Activated CD8-positive, alpha-beta memory T cell treated with anti-CD3 and anti-CD28 coated beads for 36 hours (primary cell): ENCODE measurements around the gene RAB9B. TPM values are rescaled to one million over a fixed set of nuclear protein-coding genes. Genes with fewer than 3 reads are reported as not detected.

Experiments
- CTCF ChIA-PET: fragments of 350-600 bp; sonication (Branson Sonifier 250); formaldehyde crosslinking; loops from one replicate; lab custom pipeline; 2021; ENCODE audit warnings: antibody characterized with exemption; lab: Charles Lee
- POLR2A ChIA-PET: fragments of 350-600 bp; sonication (Branson Sonifier 250); formaldehyde crosslinking; loops from one replicate; lab custom pipeline; 2021; ENCODE audit warnings: antibody characterized with exemption; lab: Charles Lee
- total RNA-seq, 2 experiments: library from RNA; stranded (reverse); gene quantifications; one replicate each; pipeline ENCODE4 v1.2.3, GENCODE V29; 2021

The RAB9B gene
- total RNA-seq, 2 experiments from 2014 or later = 0.40 to 0.51 TPM

GRCh38 chrX:103780336-103781061, 51.6 kb downstream of the RAB9B start:
- ChIA-PET POLR2A (interaction anchor here (0.6 kb wide), 1 partner anchor 10 kb away, joined by 4 read pairs; no protein-coding TSS in a partner anchor), CTCF (no interaction called here)

GRCh38 chrX:103779141-103779789, 52.8 kb downstream of the RAB9B start:
- CTCF ChIA-PET = no interaction called here
- POLR2A ChIA-PET = interaction anchor here (0.6 kb wide), 1 partner anchor 142 kb away, joined by 3 read pairs; no protein-coding TSS in a partner anchor

GRCh38 chrX:103776546-103776945, 55.5 kb downstream of the RAB9B start, which contains the start of gene PLP1:
TSS of gene PLP1 (plus strand) at chrX:103776840. CDS start at chrX:103776996, 156 bp downstream.
- CTCF ChIA-PET = interaction anchor here (0.6 kb wide), 1 partner anchor 76 kb away, joined by 5 read pairs; no protein-coding TSS in a partner anchor
- POLR2A ChIA-PET = no interaction called here

GRCh38 chrX:103774070-103774642, 57.9 kb downstream of the RAB9B start:
- CTCF ChIA-PET = interaction anchor here (1.2 kb wide), 1 partner anchor 284 kb away, joined by 3 read pairs; no protein-coding TSS in a partner anchor
- POLR2A ChIA-PET = no interaction called here

GRCh38 chrX:103773445-103773844, 58.6 kb downstream of the RAB9B start:
- POLR2A ChIA-PET = no interaction called here
- CTCF ChIA-PET = interaction anchor here (1.2 kb wide), 1 partner anchor 284 kb away, joined by 3 read pairs; no protein-coding TSS in a partner anchor

Other genes starting within 250 kb of the RAB9B start
- 10 to 100 TPM; 12.9 to 13.0 TPM for gene TCEAL4, start 246.7 kb downstream of the RAB9B start, total RNA-seq
- gene TCEAL3, start 224.3 kb downstream of the RAB9B start, total RNA-seq = 1 to 10 TPM; 4.0 to 4.5 TPM
- gene TCEAL1, start 203.3 kb downstream of the RAB9B start, total RNA-seq = 1 to 10 TPM; 8.5 to 9.3 TPM
- 100 to 1,000 TPM; 241 to 244 TPM for gene MORF4L2, start 145.6 kb downstream of the RAB9B start, total RNA-seq
- under 1 TPM in 1 of 2 experiments, not detected in 1; 0.25 TPM for gene TMEM31, start 121.3 kb downstream of the RAB9B start, total RNA-seq
- gene PLP1, start 55.4 kb downstream of the RAB9B start, total RNA-seq = not detected
- 1 to 10 TPM; 5.8 to 7.5 TPM for gene TMSB15B, start 130.4 kb upstream of the RAB9B start, total RNA-seq
- not detected for gene H2BW1, start 181.5 kb upstream of the RAB9B start, total RNA-seq
- gene H2BW2, start 207.7 kb upstream of the RAB9B start, total RNA-seq = under 1 TPM in 1 of 2 experiments, not detected in 1; 0.08 TPM
- 1 to 10 TPM; 2.7 to 3.2 TPM for gene TMSB15C, start 244.0 kb upstream of the RAB9B start, total RNA-seq